SK-N-SH treated with all-trans-retinoic acid at 6 μM for 48 hours (cell line): ENCODE measurements around the gene CDKL5.

Experiments used
- ARNTL ChIP-seq: fragments of 450-650 bp; formaldehyde crosslinking; IDR thresholded peaks from 2 replicates; pipeline ENCODE4 v1.5.0; 2020; ENCODE audit warnings: low read depth, mild to moderate bottlenecking, moderate library complexity, borderline replicate concordance
- ISL1 ChIP-seq: fragments of 250-450 bp; sonication (Bioruptor Pico); IDR thresholded peaks from 2 replicates; pipeline ENCODE4 v2.1.2; 2022; ENCODE audit warnings: mild to moderate bottlenecking, moderate library complexity
- SNAI2 ChIP-seq: fragments of 250-450 bp; sonication (Bioruptor Pico); IDR thresholded peaks from 2 replicates; pipeline ENCODE4 v1.5.0; 2020; ENCODE audit warnings: mild to moderate bottlenecking, moderate library complexity
- ZNF70 ChIP-seq: fragments of 450-650 bp; formaldehyde crosslinking; IDR thresholded peaks from 2 replicates; pipeline ENCODE4 v1.5.0; 2020; ENCODE audit warnings: mild to moderate bottlenecking, moderate library complexity
- ZNF8 ChIP-seq: fragments of 450-650 bp; formaldehyde crosslinking; IDR thresholded peaks from 2 replicates; pipeline ENCODE4 v1.5.0; 2020; ENCODE audit warnings: mild to moderate bottlenecking, moderate library complexity
- TF ChIP-seq, protein P1 (sequence below): fragments of 250-450 bp; sonication (Bioruptor Pico); IDR thresholded peaks from 2 replicates; pipeline ENCODE4 v1.8.0; 2020; ENCODE audit warnings: mild to moderate bottlenecking, moderate library complexity, borderline replicate concordance
- TF ChIP-seq, protein P2 (sequence below): fragments of 250-450 bp; sonication (Bioruptor Pico); IDR thresholded peaks from 2 replicates; pipeline ENCODE4 v1.5.1; 2021; ENCODE audit warnings: mild to moderate bottlenecking, moderate library complexity
- TF ChIP-seq, protein P3 (sequence below): fragments of 250-450 bp; sonication (Bioruptor Pico); IDR thresholded peaks from 2 replicates; pipeline ENCODE4 v1.5.1; 2020; ENCODE audit warnings: low read depth, mild to moderate bottlenecking, moderate library complexity
- TF ChIP-seq, protein P4 (sequence below): fragments of 250-450 bp; sonication (Bioruptor Pico); IDR thresholded peaks from 2 replicates; pipeline ENCODE4 v1.8.0; 2021; ENCODE audit warnings: low read depth, mild to moderate bottlenecking, moderate library complexity, borderline replicate concordance

DNA sequence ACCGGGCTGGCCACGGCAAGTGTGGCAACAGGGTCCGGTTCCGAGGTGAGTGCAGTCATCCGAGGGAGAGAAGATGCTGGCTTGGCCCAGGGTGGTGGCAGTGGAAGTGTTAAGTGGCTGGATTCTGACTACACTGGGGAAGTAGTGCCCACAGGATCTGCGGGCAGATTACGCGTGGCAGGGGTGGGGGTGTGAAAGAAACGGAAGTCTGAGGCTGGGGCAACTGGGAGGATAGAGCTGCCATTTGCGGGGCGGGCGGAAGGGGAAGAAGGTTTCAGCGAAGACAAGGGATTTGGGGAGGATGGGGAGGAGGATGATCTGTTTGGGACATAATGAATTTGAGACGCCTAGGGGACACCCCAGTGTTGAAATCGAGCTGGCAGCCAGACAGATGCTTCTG, 241.2 kb downstream of the CDKL5 start:
- TF ChIP-seq ZNF70 (CRISPR knock-in tag) (no peak), ARNTL (CRISPR knock-in tag) (no peak), SNAI2 (CRISPR knock-in tag) (no peak), ISL1 (no peak), ZNF8 (CRISPR knock-in tag) (no peak)
- TF ChIP-seq, protein P1, sequence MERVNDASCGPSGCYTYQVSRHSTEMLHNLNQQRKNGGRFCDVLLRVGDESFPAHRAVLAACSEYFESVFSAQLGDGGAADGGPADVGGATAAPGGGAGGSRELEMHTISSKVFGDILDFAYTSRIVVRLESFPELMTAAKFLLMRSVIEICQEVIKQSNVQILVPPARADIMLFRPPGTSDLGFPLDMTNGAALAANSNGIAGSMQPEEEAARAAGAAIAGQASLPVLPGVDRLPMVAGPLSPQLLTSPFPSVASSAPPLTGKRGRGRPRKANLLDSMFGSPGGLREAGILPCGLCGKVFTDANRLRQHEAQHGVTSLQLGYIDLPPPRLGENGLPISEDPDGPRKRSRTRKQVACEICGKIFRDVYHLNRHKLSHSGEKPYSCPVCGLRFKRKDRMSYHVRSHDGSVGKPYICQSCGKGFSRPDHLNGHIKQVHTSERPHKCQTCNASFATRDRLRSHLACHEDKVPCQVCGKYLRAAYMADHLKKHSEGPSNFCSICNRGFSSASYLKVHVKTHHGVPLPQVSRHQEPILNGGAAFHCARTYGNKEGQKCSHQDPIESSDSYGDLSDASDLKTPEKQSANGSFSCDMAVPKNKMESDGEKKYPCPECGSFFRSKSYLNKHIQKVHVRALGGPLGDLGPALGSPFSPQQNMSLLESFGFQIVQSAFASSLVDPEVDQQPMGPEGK (CRISPR knock-in tag) = no peak
- TF ChIP-seq, protein P2, sequence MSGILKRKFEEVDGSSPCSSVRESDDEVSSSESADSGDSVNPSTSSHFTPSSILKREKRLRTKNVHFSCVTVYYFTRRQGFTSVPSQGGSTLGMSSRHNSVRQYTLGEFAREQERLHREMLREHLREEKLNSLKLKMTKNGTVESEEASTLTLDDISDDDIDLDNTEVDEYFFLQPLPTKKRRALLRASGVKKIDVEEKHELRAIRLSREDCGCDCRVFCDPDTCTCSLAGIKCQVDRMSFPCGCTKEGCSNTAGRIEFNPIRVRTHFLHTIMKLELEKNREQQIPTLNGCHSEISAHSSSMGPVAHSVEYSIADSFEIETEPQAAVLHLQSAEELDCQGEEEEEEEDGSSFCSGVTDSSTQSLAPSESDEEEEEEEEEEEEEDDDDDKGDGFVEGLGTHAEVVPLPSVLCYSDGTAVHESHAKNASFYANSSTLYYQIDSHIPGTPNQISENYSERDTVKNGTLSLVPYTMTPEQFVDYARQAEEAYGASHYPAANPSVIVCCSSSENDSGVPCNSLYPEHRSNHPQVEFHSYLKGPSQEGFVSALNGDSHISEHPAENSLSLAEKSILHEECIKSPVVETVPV (CRISPR knock-in tag) = no peak
- TF ChIP-seq, protein P3, sequence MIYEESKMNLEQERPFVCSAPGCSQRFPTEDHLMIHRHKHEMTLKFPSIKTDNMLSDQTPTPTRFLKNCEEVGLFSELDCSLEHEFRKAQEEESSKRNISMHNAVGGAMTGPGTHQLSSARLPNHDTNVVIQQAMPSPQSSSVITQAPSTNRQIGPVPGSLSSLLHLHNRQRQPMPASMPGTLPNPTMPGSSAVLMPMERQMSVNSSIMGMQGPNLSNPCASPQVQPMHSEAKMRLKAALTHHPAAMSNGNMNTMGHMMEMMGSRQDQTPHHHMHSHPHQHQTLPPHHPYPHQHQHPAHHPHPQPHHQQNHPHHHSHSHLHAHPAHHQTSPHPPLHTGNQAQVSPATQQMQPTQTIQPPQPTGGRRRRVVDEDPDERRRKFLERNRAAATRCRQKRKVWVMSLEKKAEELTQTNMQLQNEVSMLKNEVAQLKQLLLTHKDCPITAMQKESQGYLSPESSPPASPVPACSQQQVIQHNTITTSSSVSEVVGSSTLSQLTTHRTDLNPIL = no peak
- TF ChIP-seq, protein P4, sequence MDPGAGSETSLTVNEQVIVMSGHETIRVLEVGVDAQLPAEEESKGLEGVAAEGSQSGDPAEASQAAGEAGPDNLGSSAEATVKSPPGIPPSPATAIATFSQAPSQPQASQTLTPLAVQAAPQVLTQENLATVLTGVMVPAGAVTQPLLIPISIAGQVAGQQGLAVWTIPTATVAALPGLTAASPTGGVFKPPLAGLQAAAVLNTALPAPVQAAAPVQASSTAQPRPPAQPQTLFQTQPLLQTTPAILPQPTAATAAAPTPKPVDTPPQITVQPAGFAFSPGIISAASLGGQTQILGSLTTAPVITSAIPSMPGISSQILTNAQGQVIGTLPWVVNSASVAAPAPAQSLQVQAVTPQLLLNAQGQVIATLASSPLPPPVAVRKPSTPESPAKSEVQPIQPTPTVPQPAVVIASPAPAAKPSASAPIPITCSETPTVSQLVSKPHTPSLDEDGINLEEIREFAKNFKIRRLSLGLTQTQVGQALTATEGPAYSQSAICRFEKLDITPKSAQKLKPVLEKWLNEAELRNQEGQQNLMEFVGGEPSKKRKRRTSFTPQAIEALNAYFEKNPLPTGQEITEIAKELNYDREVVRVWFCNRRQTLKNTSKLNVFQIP (CRISPR knock-in tag) = no peak
